ENCODE measurements around the gene HOXA13.

HOXA13 gene

GRCh38 chr7:27145914-27146412 is 53.9 kb downstream of the HOXA13 start:
- H3K4me3 ChIP-seq (ENCODE audit: low read depth, low read length): no peak overlapping the region
- no peak for DNase-seq (ENCODE audit: low read depth)
- no peak for TF ChIP-seq CTCF (IDR thresholded peaks at IDR 0.05; ENCODE audit: low read depth, low read length, missing control alignments)

- TF ChIP-seq CTCF (IDR thresholded peaks at IDR 0.05; ENCODE audit: low read depth, low read length, missing control alignments): no peak
- no peak for DNase-seq (ENCODE audit: low read depth)
- H3K4me3 ChIP-seq (ENCODE audit: low read depth, low read length): no peak overlapping the region
Measured at GRCh38 chr7:27145165-27145913, 54.6 kb downstream of the HOXA13 start.

GRCh38 chr7:27144781-27145164 is 55.1 kb downstream of the HOXA13 start:
- no peak for TF ChIP-seq CTCF (IDR thresholded peaks at IDR 0.05; ENCODE audit: low read depth, low read length, missing control alignments)
- no peak overlapping the region for H3K4me3 ChIP-seq (ENCODE audit: low read depth, low read length)
- no peak for DNase-seq (ENCODE audit: low read depth)

All from GM12864 (cell line).